ENCODE results near the gene GP1BB.

Gene GP1BB

DNA sequence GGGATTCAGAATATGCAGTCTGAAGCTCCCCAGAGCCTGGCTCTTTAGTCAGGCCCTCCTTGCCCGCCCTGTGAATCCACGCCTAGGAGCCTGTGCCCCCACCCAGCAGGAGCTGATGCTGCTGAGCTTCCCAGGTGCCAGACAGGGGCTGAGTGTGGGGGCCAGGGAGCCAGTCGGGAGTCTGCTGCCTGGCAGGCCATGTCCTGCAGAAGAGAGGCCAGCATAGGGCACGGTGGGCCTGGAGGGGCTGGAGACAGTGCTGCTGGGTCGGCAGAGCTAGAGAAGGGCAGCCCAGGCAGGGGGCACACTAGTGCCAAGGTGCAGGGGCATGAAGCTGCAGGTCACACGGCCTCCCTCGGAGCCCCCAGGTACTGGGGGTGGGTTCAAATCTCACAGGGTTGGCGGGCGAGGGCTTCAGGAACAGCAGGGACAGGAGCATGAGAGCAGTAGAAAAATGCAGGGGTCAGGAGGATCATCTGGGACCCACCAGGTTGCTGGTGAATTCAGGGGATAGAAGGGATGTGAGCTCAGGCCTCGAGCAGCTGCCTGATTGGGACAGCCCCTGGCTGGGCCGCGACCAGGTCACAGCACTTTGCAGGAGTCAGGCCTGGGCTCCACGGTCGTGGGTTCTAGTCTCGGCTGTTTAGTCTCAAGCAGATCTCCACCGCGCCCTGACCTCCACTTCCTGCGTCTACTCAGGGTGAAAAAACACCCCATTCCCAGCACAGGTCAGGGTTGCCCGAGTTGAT, 13.1 kb upstream of the GP1BB start:
- no peaks in the 10 kb centered on the region for H3K9me3 ChIP-seq
- no peak for DNase-seq

GRCh38 chr22:19710769-19711106, 12.6 kb upstream of the GP1BB start:
- Histone ChIP-seq H3K27me3 (peaks cover 0 to 31% of the 10 kb centered on the region in 2 donors), H3K36me3 (no peaks in the 10 kb centered on the region), H3K9me3 (no peaks in the 10 kb centered on the region), H3K4me1 (peaks cover 0 to 21% (median 13%) of the 10 kb centered on the region in 4 donors), H3K4me3 (no peak overlapping the region), H3K27ac (no peak overlapping the region)
- TF ChIP-seq, protein P1, sequence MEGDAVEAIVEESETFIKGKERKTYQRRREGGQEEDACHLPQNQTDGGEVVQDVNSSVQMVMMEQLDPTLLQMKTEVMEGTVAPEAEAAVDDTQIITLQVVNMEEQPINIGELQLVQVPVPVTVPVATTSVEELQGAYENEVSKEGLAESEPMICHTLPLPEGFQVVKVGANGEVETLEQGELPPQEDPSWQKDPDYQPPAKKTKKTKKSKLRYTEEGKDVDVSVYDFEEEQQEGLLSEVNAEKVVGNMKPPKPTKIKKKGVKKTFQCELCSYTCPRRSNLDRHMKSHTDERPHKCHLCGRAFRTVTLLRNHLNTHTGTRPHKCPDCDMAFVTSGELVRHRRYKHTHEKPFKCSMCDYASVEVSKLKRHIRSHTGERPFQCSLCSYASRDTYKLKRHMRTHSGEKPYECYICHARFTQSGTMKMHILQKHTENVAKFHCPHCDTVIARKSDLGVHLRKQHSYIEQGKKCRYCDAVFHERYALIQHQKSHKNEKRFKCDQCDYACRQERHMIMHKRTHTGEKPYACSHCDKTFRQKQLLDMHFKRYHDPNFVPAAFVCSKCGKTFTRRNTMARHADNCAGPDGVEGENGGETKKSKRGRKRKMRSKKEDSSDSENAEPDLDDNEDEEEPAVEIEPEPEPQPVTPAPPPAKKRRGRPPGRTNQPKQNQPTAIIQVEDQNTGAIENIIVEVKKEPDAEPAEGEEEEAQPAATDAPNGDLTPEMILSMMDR (IDR thresholded peaks at IDR 0.05) = no peak
- intact Hi-C loops (cut with DNase I; ENCODE audit: low total_unique reads) = loop anchor here (10.0 kb wide), 1 partner anchor 416 kb away; the partner anchor contains the start of gene CLTCL1
- DNase-seq = no peak

More for the DNA sequence above, 13.1 kb upstream of the GP1BB start:
- TF ChIP-seq, protein P1 (IDR thresholded peaks at IDR 0.05) = no peak
- intact Hi-C loops (cut with DNase I; ENCODE audit: low total_unique reads) = loop anchor here (10.0 kb wide), 1 partner anchor 415 kb away; the partner anchor contains the start of gene CLTCL1
- no peaks in the 10 kb centered on the region for H3K36me3 ChIP-seq
- no peak overlapping the region for H3K27ac ChIP-seq
- H3K4me3 ChIP-seq = no peak overlapping the region
- peaks cover 0 to 37% of the 10 kb centered on the region in 2 donors for H3K27me3 ChIP-seq
- peaks cover 0 to 16% (median 12%) of the 10 kb centered on the region in 4 donors for H3K4me1 ChIP-seq

DNA sequence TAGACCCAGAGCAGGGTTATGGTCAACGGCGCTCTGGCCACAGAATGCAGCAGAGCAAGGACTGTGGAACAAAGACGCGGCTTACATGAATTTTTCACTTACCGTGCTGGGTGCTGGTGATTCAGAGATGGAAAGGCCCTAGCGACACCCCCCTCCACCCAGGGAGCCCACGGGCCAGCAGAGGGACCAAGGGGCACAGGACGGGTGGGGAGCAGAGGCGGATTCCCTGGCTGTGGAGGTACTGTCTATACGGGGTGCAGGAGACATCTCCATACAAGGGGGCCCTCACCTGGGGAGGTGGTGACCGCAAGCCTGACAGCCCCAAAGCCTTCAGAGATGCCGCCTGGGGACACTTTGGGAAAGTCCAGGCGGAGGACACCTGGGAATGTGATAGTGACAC, 10.1 kb upstream of the GP1BB start:
- peaks cover 0 to 30% (median 21%) of the 10 kb centered on the region in 4 donors for H3K4me1 ChIP-seq
- H3K27me3 ChIP-seq = peaks cover 0 to 20% of the 10 kb centered on the region in 2 donors
- intact Hi-C loops (cut with DNase I; ENCODE audit: low total_unique reads) = loop anchor here (10.0 kb wide), 1 partner anchor 418 kb away; the partner anchor contains the start of gene CLTCL1
- H3K9me3 ChIP-seq = no peaks in the 10 kb centered on the region
- no peak for DNase-seq
- H3K4me3 ChIP-seq = no peak overlapping the region
- TF ChIP-seq, protein P1 (IDR thresholded peaks at IDR 0.05) = no peak
- H3K27ac ChIP-seq = no peak overlapping the region
- H3K36me3 ChIP-seq = no peaks in the 10 kb centered on the region

DNA sequence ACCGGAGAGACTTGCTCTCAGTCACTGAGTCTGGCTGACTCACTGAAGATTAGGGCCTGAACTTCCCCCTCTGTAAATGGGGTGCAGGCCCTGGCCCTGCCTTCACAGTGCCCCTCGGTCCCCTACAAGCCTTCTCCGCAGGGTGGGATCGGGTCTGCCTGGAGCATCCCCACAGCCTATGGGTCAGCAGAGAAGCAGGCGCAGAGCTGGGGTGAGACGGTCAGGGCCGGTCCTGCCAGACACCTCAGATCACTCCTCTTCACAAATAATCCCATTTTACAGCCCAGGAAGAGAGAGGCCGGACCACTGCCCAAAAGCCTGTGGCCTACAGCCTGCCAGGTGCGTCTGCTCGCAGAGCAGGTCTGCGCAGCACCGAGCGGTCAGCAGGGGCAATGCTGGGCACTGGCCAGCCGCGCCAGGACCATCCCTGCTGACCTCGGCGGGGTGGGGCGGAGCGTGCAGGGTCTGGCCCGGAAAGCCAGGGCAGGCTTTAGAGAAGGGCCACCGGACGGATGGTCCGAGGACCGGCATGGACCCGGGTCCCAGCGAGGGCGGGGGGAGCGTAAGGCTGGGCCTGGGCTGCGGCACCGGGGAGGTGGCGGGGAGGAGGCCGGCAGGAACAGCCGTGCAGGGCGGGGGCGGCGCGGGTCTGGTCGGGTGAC, 9.6 kb upstream of the GP1BB start:
- H3K4me1 ChIP-seq = peaks cover 0 to 36% (median 26%) of the 10 kb centered on the region in 4 donors
- no peak overlapping the region for H3K27ac ChIP-seq
- H3K9me3 ChIP-seq = no peaks in the 10 kb centered on the region
- H3K4me3 ChIP-seq = peak overlapping the region; percentile 51 to 75
- H3K36me3 ChIP-seq = no peaks in the 10 kb centered on the region
- intact Hi-C loops (cut with DNase I; ENCODE audit: low total_unique reads) = loop anchor here (10.0 kb wide), 1 partner anchor 419 kb away; the partner anchor contains the start of gene CLTCL1
- TF ChIP-seq, protein P1 (IDR thresholded peaks at IDR 0.05) = no peak
- no peak for DNase-seq
- H3K27me3 ChIP-seq = peaks cover 0 to 16% of the 10 kb centered on the region in 2 donors

GRCh38 chr22:19714312-19715187, 8.8 kb upstream of the GP1BB start, which contains the start of gene SEPTIN5:
SEPTIN5 (plus strand) TSS chr22:19714503; CDS start chr22:19714589, 86 bp downstream.
- peaks cover 0 to 16% of the 10 kb centered on the region in 2 donors for H3K27me3 ChIP-seq
- H3K36me3 ChIP-seq = no peaks in the 10 kb centered on the region
- no peak for DNase-seq
- TF ChIP-seq, protein P1 (IDR thresholded peaks at IDR 0.05) = no peak
- peak within 1 kb of the TSS; percentile 51 to 75 for H3K4me3 ChIP-seq
- H3K27ac ChIP-seq = peak within 1 kb of the TSS in 1 of 2 donors; percentile 26
- H3K4me1 ChIP-seq = peaks cover 0 to 41% (median 33%) of the 10 kb centered on the region in 4 donors
- intact Hi-C loops (cut with DNase I; ENCODE audit: low total_unique reads) = loop anchor here (5.0 to 10.0 kb wide), 3 partner anchors 37 to 420 kb away; partner anchors contain the start of genes CDC45, CLTCL1 and UFD1
- H3K9me3 ChIP-seq = no peaks in the 10 kb centered on the region
